Prostate gland (tissue), 2 donors: ENCODE data around the gene INPP5A. TPM values are rescaled to one million over a fixed set of nuclear protein-coding genes. Genes with fewer than 3 reads are reported as not detected.

Experiments used
- DNase-seq: peaks from one replicate; pipeline ENCODE4 v3.0.0-alpha.2; 2019; ENCODE audit warnings: low spot score
- H3K27ac ChIP-seq, 2 donors: fragments of 200-600 bp; sonication (generic); 2 replicates each; pipeline ENCODE4 v1.5.1; 2017 to 2019
- H3K27me3 ChIP-seq: fragments of 200-600 bp; sonication (generic); replicated peaks from 2 replicates; pipeline ENCODE4 v1.5.1; 2019; ENCODE audit not compliant: insufficient read depth
- H3K36me3 ChIP-seq, 2 donors: fragments of 200-600 bp; sonication (generic); 1 replicate in 1 of 2; 2 replicates in 1 of 2; pipeline versions ENCODE4 v1.5.1 to v1.8.1; 2017 to 2019
- H3K4me1 ChIP-seq: fragments of 200-600 bp; sonication (generic); replicated peaks from 2 replicates; pipeline ENCODE4 v1.5.1; 2019
- H3K4me3 ChIP-seq, 2 donors: fragments of 200-600 bp; sonication (generic); 2 replicates each; pipeline ENCODE4 v1.5.1; 2017 to 2019
- H3K9me3 ChIP-seq: fragments of 200-600 bp; sonication (generic); 2 replicates; pipeline ENCODE4 v1.5.1; 2017
- CTCF ChIP-seq, 4 experiments: fragments of 200-600 bp in 2 of 4; fragments of 450-650 bp in 2 of 4; sonication (generic) in 2 of 4; IDR thresholded peaks; 1 replicate in 3 of 4; 2 replicates in 1 of 4; pipeline ENCODE4 v1.5.1; 2016 to 2019; ENCODE audit warnings: antibody characterized with exemption in 4 of 4, mild to moderate bottlenecking in 2 of 4, moderate library complexity in 2 of 4
- POLR2A ChIP-seq: fragments of 450-650 bp; IDR thresholded peaks from one replicate; pipeline ENCODE4 v1.6.1; 2016; ENCODE audit warnings: antibody characterized with exemption, mild to moderate bottlenecking
- POLR2AphosphoS5 ChIP-seq: sonication (generic); formaldehyde crosslinking; IDR thresholded peaks from one replicate; pipeline ENCODE4 v1.6.1; 2017; ENCODE audit warnings: antibody characterized with exemption
- WGBS: methylation state at CpG from one replicate; pipeline ENCODE4 v1.1.5; 2018; 5-methylcytosine and 5-hydroxymethylcytosine counted together
- intact Hi-C: fragments of 100-400 bp; cut with DNase I; formaldehyde crosslinking; loops from one replicate; pipeline ENCODE4 v1.14.2; 2022
- total RNA-seq, 2 donors: library from RNA; depleted of rRNA; stranded (reverse); fragments of >200 nt; gene quantifications; one replicate each; pipeline ENCODE4 v1.1.0, GENCODE V29; 2016

INPP5A gene
- total RNA-seq, 2 donors from 2014 or later: 49.5 to 83.3 TPM

GRCh38 chr10:132779549-132780294 lies 242.1 kb downstream of the INPP5A start:
- no peak for DNase-seq
- intact Hi-C loops: loop anchor here (10.0 kb wide), 1 partner anchor 125 kb away; no protein-coding TSS in a partner anchor
- WGBS: 94% methylated on average over 41 of the region's 41 CpGs
- no peaks in the 10 kb centered on the region for H3K9me3 ChIP-seq
- TF ChIP-seq POLR2AphosphoS5 (no peak), CTCF (IDR thresholded peaks at IDR 0.05) (no peak), POLR2A (no peak)
- H3K4me1 ChIP-seq: no peaks in the 10 kb centered on the region
- H3K36me3 ChIP-seq: no peaks in the 10 kb centered on the region
- H3K4me3 ChIP-seq: no peak overlapping the region
- peaks cover 2% of the 10 kb centered on the region for H3K27me3 ChIP-seq
- no peak overlapping the region for H3K27ac ChIP-seq

- no peak overlapping the region for H3K4me3 ChIP-seq
- H3K4me1 ChIP-seq: no peaks in the 10 kb centered on the region
- H3K9me3 ChIP-seq: no peaks in the 10 kb centered on the region
- intact Hi-C loops: loop anchor here (10.0 kb wide), 1 partner anchor 126 kb away; no protein-coding TSS in a partner anchor
- no peak for DNase-seq
- H3K27me3 ChIP-seq: peaks cover 9% of the 10 kb centered on the region
- H3K36me3 ChIP-seq: no peaks in the 10 kb centered on the region
- 92% methylated on average over 11 of the region's 12 CpGs for WGBS
- no peak overlapping the region for H3K27ac ChIP-seq
- TF ChIP-seq POLR2AphosphoS5: no peak
- TF ChIP-seq CTCF (IDR thresholded peaks at IDR 0.05): no peak
- no peak for TF ChIP-seq POLR2A
Measured at GRCh38 chr10:132780356-132780755, 242.8 kb downstream of the INPP5A start.

- no peak overlapping the region for H3K4me3 ChIP-seq
- H3K4me1 ChIP-seq: no peaks in the 10 kb centered on the region
- intact Hi-C loops: loop anchor here (10.0 kb wide), 1 partner anchor 127 kb away; no protein-coding TSS in a partner anchor
- no peak for DNase-seq
- H3K36me3 ChIP-seq: no peaks in the 10 kb centered on the region
- H3K27me3 ChIP-seq: peaks cover 12% of the 10 kb centered on the region
- no peaks in the 10 kb centered on the region for H3K9me3 ChIP-seq
- WGBS: 93% methylated on average over 20 of the region's 20 CpGs
- no peak for TF ChIP-seq POLR2AphosphoS5
- no peak for TF ChIP-seq POLR2A
- TF ChIP-seq CTCF (IDR thresholded peaks at IDR 0.05): no peak
- no peak overlapping the region for H3K27ac ChIP-seq
Measured at GRCh38 chr10:132781556-132781955, 244.0 kb downstream of the INPP5A start.

- Histone ChIP-seq H3K27ac (no peak overlapping the region), H3K36me3 (no peaks in the 10 kb centered on the region), H3K27me3 (peaks cover 26% of the 10 kb centered on the region), H3K4me3 (no peak overlapping the region), H3K4me1 (peaks cover 15% of the 10 kb centered on the region), H3K9me3 (no peaks in the 10 kb centered on the region)
- intact Hi-C loops: loop anchor here (10.0 kb wide), 1 partner anchor 129 kb away; no protein-coding TSS in a partner anchor
- 93% methylated on average over 30 of the region's 30 CpGs for WGBS
- no peak for DNase-seq
- no peak for TF ChIP-seq CTCF (IDR thresholded peaks at IDR 0.05)
- no peak for TF ChIP-seq POLR2AphosphoS5
- TF ChIP-seq POLR2A: no peak
Measured at GRCh38 chr10:132783165-132783939, 245.8 kb downstream of the INPP5A start.
